GM19455 (cell line): Measurements from ENCODE around the gene NEDD9.

Source experiments
- ATAC-seq: cut with Tn5 transposase; IDR thresholded peaks from one replicate; pipeline ENCODE4 v1.9.1; 2021; ENCODE audit not compliant: unreplicated experiment

The NEDD9 gene

GRCh38 chr6:11219400-11219834 is 13.1 kb downstream of the NEDD9 start:
- no peak for ATAC-seq

GRCh38 chr6:11218538-11219399 is 13.7 kb downstream of the NEDD9 start:
- no peak for ATAC-seq

GRCh38 chr6:11218102-11218442 is 14.4 kb downstream of the NEDD9 start:
- no peak for ATAC-seq

- no peak for ATAC-seq
Observed at GRCh38 chr6:11217360-11218101, 14.9 kb downstream of the NEDD9 start.

GRCh38 chr6:11215773-11216172 is 16.7 kb downstream of the NEDD9 start:
- ATAC-seq: no peak

- ATAC-seq: no peak
Observed at GRCh38 chr6:11214901-11215300, 17.6 kb downstream of the NEDD9 start.

GRCh38 chr6:11214084-11214833 is 18.2 kb downstream of the NEDD9 start:
- no peak for ATAC-seq

- ATAC-seq: no peak
Observed at GRCh38 chr6:11213422-11214021, 18.9 kb downstream of the NEDD9 start.

GRCh38 chr6:11212664-11213063 is 19.8 kb downstream of the NEDD9 start:
- no peak for ATAC-seq

GRCh38 chr6:11211254-11211653 is 21.2 kb downstream of the NEDD9 start:
- no peak for ATAC-seq

GRCh38 chr6:11210386-11211138 is 21.9 kb downstream of the NEDD9 start:
- no peak for ATAC-seq

- ATAC-seq: no peak
Observed at GRCh38 chr6:11209906-11210305, 22.6 kb downstream of the NEDD9 start.

GRCh38 chr6:11209369-11209768 is 23.1 kb downstream of the NEDD9 start:
- ATAC-seq: no peak

GRCh38 chr6:11208854-11209253 is 23.6 kb downstream of the NEDD9 start:
- no peak for ATAC-seq

GRCh38 chr6:11208267-11208666 is 24.2 kb downstream of the NEDD9 start:
- ATAC-seq: no peak

- ATAC-seq: no peak
Observed at GRCh38 chr6:11207199-11207968, 25.1 kb downstream of the NEDD9 start.

GRCh38 chr6:11206576-11206975 is 25.9 kb downstream of the NEDD9 start:
- no peak for ATAC-seq

GRCh38 chr6:11204794-11205366 is 27.6 kb downstream of the NEDD9 start:
- no peak for ATAC-seq

- ATAC-seq: no peak
Observed at GRCh38 chr6:11204005-11204399, 28.5 kb downstream of the NEDD9 start.
